Colonic mucosa (tissue), 4 donors: Measurements from ENCODE around the gene ICA1. TPM values are rescaled to one million over a fixed set of nuclear protein-coding genes. Genes with fewer than 3 reads are reported as not detected.

Source experiments
- DNase-seq: peaks from one replicate; pipeline ENCODE4 v3.0.0-alpha.2; 2020
- H3K27ac ChIP-seq: fragments of 200-600 bp; one replicate; pipeline ENCODE4 v1.8.0; 2021
- H3K27me3 ChIP-seq: fragments of 200-600 bp; one replicate; pipeline ENCODE4 v1.8.0; 2021
- H3K36me3 ChIP-seq: fragments of 200-600 bp; one replicate; pipeline ENCODE4 v1.8.0; 2021
- H3K4me1 ChIP-seq: fragments of 200-600 bp; one replicate; pipeline ENCODE4 v1.8.0; 2021; ENCODE audit warnings: mild to moderate bottlenecking
- H3K4me3 ChIP-seq: fragments of 200-600 bp; one replicate; pipeline ENCODE4 v1.8.0; 2021
- H3K9ac ChIP-seq, 2 donors: one replicate each; pipeline ENCODE4 v1.7.0; 2013; ENCODE audit warnings: control low read depth in 2 of 2, low read depth in 2 of 2, low read length in 2 of 2
- H3K9me3 ChIP-seq: fragments of 200-600 bp; one replicate; pipeline ENCODE4 v1.8.0; 2021
- intact Hi-C: fragments of 100-400 bp; cut with DNase I; formaldehyde crosslinking; loops from one replicate; pipeline ENCODE4 v1.14.1; 2022
- total RNA-seq, 2 donors: library from RNA; stranded (reverse); fragmentation: NEBNext Ultra II Directional in 1 of 2; extraction: Animal tissue kit (Norgen Biotek cat#: 25700) in 1 of 2; gene quantifications; one replicate each; pipeline ENCODE4 v1.2.1, GENCODE V29; 2021
- TF ChIP-seq, protein P1 (sequence below): fragments of 200-600 bp; IDR thresholded peaks from one replicate; pipeline ENCODE4 v1.8.0; 2022; ENCODE audit warnings: antibody characterized with exemption, mild to moderate bottlenecking
- donor health status: healthy.
- donor health status: DM: no; HTN: no; CAD: no.
- donor health status: DM: no; HTN: no; CAD: no.

The ICA1 gene
- total RNA-seq, 2 donors from 2014 or later: 46.1 to 47.5 TPM

DNA sequence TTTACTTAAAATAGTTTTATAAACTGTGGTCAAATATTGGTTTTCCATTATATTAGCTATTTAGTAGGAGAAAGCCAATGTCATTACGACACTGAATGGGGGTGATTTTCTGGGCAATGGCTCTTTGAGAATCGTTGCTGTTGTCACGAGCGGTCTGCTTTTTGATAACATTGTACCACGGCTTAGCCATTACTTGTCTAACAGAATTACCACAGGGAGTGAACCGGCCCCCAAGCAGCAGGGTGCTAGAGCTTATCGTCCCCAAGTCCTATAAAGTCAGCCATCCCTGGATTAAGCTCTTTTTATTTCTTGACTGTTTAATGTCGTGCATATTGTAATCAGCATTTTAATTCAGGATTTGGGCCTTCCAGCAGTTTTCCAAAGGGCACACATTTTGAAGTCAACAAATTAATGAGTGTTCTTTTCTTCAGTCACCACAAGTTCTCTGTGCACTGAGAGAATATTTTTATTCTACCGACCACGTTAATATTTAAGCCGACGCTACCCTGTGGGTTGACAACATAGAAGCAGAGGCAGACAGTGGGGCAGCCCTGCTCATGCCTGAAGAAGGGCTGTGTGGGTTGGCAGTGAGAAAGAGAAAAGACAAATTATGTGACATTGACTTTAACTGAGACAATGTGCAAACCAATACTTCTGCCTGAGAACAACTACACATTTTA lies 125.8 kb downstream of the ICA1 start:
- no peak for DNase-seq
- H3K27ac ChIP-seq: no peak overlapping the region
- no peaks in the 10 kb centered on the region for H3K27me3 ChIP-seq
- intact Hi-C loops: no loop called here
- no peaks in the 10 kb centered on the region for H3K4me1 ChIP-seq
- TF ChIP-seq, protein P1, sequence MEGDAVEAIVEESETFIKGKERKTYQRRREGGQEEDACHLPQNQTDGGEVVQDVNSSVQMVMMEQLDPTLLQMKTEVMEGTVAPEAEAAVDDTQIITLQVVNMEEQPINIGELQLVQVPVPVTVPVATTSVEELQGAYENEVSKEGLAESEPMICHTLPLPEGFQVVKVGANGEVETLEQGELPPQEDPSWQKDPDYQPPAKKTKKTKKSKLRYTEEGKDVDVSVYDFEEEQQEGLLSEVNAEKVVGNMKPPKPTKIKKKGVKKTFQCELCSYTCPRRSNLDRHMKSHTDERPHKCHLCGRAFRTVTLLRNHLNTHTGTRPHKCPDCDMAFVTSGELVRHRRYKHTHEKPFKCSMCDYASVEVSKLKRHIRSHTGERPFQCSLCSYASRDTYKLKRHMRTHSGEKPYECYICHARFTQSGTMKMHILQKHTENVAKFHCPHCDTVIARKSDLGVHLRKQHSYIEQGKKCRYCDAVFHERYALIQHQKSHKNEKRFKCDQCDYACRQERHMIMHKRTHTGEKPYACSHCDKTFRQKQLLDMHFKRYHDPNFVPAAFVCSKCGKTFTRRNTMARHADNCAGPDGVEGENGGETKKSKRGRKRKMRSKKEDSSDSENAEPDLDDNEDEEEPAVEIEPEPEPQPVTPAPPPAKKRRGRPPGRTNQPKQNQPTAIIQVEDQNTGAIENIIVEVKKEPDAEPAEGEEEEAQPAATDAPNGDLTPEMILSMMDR: no peak
- H3K9me3 ChIP-seq: no peaks in the 10 kb centered on the region
- H3K4me3 ChIP-seq: no peak overlapping the region
- H3K9ac ChIP-seq: no peak overlapping the region
- no peaks in the 10 kb centered on the region for H3K36me3 ChIP-seq

DNA sequence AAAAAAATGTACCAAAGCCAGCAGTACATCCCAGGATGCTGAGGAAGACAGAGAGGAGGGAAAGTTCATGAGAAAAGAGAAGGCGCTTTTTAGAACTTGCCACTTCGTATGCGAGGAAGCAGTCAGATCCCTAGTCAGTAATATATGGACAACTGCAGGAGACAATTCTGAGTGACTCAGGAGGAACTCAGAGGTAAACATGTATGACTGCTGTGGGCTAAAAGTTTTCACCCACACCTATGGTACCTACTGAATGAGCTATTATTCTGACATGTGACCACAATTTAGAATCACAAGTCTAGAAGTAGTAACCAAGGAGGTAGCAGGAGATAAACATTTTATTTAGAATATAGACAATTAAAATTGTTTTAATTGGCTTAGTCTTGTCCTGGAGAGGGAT lies 126.5 kb downstream of the ICA1 start:
- H3K36me3 ChIP-seq: no peaks in the 10 kb centered on the region
- TF ChIP-seq, protein P1: no peak
- no peaks in the 10 kb centered on the region for H3K27me3 ChIP-seq
- no peaks in the 10 kb centered on the region for H3K9me3 ChIP-seq
- H3K4me1 ChIP-seq: no peaks in the 10 kb centered on the region
- DNase-seq: no peak
- intact Hi-C loops: no loop called here
- H3K27ac ChIP-seq: no peak overlapping the region
- no peak overlapping the region for H3K9ac ChIP-seq
- H3K4me3 ChIP-seq: no peak overlapping the region

DNA sequence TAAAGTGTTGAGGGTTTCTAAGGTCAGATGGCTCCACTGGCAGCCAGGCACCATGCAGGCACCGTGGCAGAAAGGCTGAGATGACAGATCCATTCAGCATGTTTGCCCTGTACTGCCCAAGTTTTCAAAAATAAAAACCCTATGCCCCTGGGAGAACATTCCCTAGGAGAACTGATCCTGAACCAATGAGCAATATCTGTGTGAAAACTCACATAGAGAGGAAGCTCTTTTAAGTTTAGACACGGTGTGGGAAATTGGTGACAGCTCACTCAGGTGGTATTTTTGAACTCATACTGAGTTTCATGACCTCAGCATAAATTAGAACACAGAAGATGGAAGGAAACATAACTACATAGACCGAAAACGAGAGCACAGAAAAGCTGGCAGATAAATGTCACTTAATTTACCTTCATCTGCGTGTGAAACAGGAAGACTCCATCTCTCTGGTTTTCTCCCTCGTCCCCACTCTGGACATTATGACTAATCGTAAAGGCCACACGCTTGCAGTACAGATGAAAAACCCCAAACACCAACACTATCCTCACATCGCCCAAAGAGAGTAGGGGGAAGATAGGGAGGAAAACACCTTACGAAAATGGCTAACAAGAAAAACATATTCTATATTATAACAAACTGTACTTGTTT lies 127.8 kb downstream of the ICA1 start:
- H3K36me3 ChIP-seq: no peaks in the 10 kb centered on the region
- intact Hi-C loops: no loop called here
- no peaks in the 10 kb centered on the region for H3K9me3 ChIP-seq
- no peaks in the 10 kb centered on the region for H3K4me1 ChIP-seq
- no peak overlapping the region for H3K27ac ChIP-seq
- no peak overlapping the region for H3K4me3 ChIP-seq
- no peak for DNase-seq
- TF ChIP-seq, protein P1: no peak
- no peak overlapping the region for H3K9ac ChIP-seq
- H3K27me3 ChIP-seq: no peaks in the 10 kb centered on the region

DNA sequence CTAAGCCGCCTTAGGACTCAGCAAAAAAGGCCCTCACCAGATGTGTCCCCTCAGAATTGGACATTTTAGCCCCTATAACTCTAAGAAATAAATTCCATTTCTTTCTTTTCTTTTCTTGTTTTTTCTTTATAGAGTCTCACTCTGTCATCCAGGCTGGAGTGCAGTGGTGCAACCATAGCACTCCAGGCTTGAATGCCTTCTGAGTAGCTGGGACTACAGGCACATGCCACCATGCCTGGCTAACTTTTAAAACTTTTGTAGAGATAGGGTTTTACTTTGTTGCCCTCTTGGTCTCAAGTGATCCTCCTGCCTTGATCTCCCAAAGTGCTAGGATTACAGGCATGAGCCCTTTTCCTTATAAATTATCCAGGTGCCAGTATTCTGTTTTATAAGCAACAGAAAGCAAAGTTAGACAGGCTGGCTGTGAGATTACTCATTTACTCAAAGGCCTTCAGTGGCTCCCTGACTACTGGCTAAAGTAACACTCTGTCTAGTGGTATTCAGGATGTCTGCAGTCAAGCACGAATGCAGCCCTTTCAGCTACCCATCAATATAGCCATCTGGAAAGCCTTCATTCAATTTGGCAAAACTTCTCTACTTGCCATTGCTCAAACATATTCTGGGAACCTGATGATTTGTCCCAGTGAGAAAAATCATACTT lies 128.6 kb downstream of the ICA1 start:
- no peaks in the 10 kb centered on the region for H3K36me3 ChIP-seq
- no peak overlapping the region for H3K4me3 ChIP-seq
- H3K27ac ChIP-seq: no peak overlapping the region
- intact Hi-C loops: no loop called here
- TF ChIP-seq, protein P1: no peak
- no peaks in the 10 kb centered on the region for H3K4me1 ChIP-seq
- no peak for DNase-seq
- no peak overlapping the region for H3K9ac ChIP-seq
- H3K9me3 ChIP-seq: no peaks in the 10 kb centered on the region
- no peaks in the 10 kb centered on the region for H3K27me3 ChIP-seq

DNA sequence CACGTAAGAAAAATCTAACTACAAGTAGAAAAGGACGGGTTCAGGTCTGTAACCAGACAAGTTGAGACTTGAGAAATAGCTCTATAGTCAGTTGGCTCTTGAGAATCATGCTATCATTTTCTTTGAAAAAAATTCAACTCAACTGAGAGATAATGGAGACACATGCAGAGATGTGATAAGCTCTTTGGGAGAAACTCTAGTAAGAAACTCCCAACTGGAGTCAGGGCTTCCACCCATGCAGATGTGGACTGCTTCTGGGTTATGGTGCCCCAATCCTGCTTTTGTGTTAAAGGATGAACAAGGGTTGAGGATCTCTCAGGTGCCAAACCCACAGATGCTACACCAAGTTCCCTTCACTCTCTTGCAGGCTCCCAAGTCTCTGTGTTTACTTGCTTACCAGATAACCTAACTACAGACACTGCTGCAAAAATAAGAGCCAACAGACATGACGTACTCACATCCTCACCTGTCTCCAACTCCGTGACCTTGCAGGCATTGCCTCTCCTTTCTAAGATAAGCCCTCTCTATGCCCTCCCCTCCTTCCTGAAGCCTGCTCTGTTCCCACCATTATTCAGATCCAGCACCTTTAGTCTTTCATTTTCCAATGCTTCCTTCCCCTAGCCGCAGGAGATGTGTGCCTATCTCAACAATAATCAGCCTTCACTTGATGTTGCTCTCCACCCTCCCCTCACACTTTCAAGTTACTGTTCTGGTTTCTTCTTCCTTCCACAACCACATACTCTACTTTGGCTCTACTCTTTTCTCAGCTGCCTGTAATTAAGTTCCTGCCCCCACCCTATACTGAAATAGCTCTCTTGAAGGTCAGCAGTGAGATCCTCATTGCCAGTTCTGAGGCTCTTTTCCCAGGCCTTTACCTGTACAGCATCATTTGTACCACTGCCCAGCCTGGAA lies 130.0 kb downstream of the ICA1 start:
- Histone ChIP-seq H3K27me3 (no peaks in the 10 kb centered on the region), H3K4me1 (no peaks in the 10 kb centered on the region), H3K9ac (no peak overlapping the region), H3K9me3 (no peaks in the 10 kb centered on the region), H3K4me3 (no peak overlapping the region), H3K27ac (peak overlapping the region; percentile 20), H3K36me3 (no peaks in the 10 kb centered on the region)
- intact Hi-C loops: no loop called here
- TF ChIP-seq, protein P1: no peak
- no peak for DNase-seq
